SKM-1 (cell line): Measurements from ENCODE around the gene TIMM13.

Source experiments
- DNase-seq: peaks from one replicate; lab custom pipeline; 2025; ENCODE audit not compliant: unreplicated experiment; lab: John Stamatoyannopoulos, UW

The TIMM13 gene

DNA sequence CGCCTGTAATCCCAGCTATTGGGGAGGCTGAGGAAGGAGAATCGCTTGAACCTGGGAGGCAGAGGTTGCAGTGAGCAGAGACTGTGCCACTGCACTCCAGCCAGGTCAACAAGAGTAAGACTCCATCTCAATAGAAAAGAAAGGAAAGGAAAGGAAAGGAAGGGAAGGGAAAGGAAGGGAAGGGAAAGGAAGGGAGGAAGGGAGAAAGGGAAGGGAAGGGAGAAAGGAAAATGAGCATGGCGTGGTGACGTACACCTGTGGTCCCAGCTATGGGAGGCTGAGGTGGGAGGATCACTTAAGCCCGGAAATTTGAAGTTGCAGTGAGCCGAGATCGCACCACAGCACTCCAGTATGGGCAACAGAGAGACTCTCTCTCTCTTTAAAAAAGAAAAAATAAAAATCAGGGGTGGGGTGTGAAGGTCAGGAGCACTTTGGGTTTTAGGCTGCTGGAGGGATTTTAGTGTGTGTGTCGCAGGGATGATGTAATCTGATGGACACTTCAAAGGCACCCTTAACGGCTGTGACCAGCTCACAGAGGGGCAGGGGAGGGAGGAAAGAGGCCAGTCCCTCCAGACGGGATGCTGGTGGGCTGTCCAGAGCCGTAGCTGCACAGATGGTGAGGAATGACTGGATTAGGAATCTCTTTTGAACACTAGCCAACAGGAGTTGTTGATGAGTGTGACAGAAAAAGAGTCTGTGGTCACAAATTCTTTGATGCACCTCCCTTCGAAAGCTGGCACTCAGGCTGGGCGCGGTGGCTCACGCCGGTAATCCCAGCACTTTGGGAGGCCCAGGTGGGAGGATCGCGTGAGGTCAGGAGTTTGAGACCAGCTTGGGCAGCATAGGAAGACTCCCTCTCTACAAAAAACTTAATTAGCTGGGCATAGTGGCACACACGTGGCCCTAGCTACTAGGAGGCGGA lies 39.8 kb downstream of the TIMM13 start:
- DNase-seq, result no peak

DNA sequence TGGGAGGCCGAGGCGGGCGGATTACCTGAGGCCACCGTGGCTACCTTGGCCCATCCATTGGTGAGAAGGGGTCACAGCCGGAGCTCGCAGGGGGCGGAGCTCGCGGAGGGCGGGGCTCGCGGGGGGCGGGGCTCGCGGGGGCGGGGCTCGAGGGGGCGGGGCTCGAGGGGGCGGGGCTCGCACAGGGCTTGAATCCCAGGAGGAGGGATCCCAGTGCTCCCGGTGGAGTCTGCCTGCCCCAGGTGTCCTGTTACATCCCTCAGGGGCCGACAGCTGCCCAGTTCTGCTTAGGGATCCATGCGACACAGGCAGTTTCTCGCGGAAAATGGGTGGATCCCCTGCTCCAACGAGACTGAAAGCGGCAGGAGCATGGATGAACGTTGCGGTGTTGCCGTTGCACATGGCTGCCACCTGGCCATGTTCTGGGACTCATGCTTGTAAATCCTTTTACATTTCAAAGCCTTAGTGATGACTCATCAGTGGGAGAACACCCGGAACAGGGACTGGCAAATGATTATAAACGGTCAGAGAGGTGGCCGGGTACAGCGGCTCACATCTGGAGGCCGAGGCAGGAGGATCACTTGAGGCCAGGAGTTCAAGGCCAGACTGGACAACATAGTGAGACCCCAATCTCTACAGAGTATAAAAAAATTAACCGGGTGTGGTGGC lies 42.2 kb downstream of the TIMM13 start:
- DNase-seq, result no peak

DNA sequence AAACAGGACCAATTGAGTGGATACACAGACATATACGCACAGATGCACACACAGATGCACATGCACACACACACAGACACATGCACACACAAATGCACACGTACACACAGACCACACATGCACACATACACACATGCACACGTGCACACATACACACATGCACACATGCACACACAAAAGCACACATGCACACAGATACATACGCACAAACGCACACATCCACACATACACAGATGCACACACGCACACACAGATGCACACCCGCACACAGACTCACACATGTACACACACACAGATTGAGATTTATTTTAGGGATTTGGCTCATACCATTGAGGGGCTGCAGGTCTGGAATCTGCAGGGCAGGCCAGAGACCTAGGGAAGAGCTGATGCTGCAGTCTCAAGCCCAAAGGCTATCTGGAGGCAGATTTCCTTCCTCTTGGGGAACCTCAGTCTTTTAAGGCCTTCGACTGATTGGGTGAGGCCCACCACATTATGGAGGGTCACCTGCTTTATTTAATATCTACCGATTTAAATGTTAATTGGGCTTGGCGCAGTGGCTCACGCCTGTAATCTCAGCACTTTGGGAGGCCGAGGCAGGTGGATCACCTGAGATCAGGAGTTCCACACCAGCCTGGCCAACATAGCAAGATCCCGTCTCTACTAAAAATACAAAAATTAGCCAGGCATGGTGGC lies 44.7 kb downstream of the TIMM13 start:
- no peak for DNase-seq

GRCh38 chr19:2381148-2381820 lies 46.1 kb downstream of the TIMM13 start:
- no peak for DNase-seq

DNA sequence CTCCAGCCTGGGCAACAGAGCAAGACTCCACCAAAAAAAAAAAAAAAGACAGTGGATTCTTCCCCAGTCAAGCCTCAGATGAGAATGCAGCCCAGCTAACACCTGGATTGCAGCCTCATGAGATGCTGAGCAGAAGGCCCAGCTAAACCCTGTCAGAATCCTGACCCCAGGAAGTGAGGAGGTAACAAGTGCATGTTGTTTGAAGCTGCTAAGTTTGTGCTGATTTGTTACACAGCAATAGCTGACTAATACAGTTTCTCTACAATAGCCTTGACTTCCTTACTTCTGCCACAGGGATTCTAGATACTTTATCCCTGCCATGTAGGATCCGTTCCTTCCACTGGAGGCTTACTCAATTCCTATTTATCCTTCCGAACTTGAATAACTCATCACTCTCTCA lies 46.8 kb downstream of the TIMM13 start:
- no peak for DNase-seq

GRCh38 chr19:2376784-2377519 lies 50.4 kb downstream of the TIMM13 start:
- no peak for DNase-seq
